Loucy (cell line): ENCODE measurements around the gene NOC4L.

Experiments
- EZH2phosphoT487 ChIP-seq: fragments of 200-600 bp; IDR thresholded peaks from 2 replicates; pipeline ENCODE4 v1.6.1; 2018; ENCODE audit warnings: antibody characterized with exemption, mild to moderate bottlenecking, moderate library complexity, borderline replicate concordance
- TF ChIP-seq, protein P1 (sequence below): fragments of 200-600 bp; sonication (generic); conservative IDR thresholded peaks from 2 replicates; pipeline ENCODE4 v1.5.1; 2014; ENCODE audit warnings: mild to moderate bottlenecking, antibody characterized with exemption, low read length

DNA sequence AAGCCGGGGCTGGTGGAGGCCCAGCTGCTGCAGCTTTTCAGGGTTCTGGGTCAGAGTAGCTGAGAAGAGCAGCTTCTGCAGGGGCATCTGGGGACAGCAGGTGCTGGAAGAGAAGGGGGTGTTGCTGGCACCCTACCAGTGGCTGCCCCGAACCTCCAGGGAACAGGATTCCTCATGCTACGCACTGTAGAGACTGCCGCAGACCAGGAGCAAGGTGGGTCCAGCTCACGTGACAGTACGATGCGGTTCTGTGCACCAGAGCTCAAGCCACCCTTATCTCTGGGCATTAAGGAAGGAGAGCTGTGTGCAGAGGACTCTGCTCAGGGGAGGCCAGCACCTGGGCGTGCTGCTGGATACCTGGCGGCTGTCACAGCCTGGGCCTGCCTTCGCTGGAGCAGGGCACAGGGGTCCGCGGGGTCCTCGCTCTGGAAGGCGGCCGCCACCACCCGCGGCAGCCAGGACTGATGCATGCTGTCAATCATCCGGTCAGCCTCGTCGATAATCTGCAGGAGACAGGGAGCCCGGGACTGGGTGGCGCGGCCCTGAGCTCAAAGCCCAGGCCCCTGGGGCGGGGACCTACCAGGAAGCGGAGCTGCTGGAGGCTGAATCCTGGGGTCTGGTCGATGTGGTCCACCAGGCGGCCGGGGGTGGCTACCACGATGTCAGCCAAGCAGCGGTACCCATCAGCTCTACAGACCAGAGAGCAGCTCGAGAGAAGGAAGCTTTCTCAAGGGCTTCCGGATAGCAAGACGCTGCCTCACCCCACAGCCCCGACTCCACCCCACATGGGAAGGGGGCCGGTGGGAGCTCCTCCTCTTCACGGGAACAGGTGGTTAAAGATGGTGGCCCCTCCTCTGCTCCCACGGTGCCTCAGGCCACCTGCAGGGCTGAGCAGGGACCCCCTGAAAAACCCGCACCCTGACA is 3.1 kb upstream of the NOC4L start:
- TF ChIP-seq, protein P1, sequence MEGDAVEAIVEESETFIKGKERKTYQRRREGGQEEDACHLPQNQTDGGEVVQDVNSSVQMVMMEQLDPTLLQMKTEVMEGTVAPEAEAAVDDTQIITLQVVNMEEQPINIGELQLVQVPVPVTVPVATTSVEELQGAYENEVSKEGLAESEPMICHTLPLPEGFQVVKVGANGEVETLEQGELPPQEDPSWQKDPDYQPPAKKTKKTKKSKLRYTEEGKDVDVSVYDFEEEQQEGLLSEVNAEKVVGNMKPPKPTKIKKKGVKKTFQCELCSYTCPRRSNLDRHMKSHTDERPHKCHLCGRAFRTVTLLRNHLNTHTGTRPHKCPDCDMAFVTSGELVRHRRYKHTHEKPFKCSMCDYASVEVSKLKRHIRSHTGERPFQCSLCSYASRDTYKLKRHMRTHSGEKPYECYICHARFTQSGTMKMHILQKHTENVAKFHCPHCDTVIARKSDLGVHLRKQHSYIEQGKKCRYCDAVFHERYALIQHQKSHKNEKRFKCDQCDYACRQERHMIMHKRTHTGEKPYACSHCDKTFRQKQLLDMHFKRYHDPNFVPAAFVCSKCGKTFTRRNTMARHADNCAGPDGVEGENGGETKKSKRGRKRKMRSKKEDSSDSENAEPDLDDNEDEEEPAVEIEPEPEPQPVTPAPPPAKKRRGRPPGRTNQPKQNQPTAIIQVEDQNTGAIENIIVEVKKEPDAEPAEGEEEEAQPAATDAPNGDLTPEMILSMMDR, result no peak
- no peak for TF ChIP-seq EZH2phosphoT487
